GM10266 (cell line): ENCODE measurements around the gene JPT2.
"Not testable (repeated sequence)": the region's sequence is repeated elsewhere in the genome, so short reads cannot be mapped to it uniquely, and the experiment has no call there.

Source experiments
- DNase-seq: peaks from one replicate; pipeline ENCODE4 v3.0.0; 2012; ENCODE audit errors: extremely low spot score
- CTCF ChIP-seq: IDR thresholded peaks from 2 replicates; pipeline ENCODE4 v1.5.1; 2012; ENCODE audit warnings: mild to moderate bottlenecking, low read depth; ENCODE audit not compliant: control insufficient read depth, insufficient read depth; ENCODE audit errors: missing control alignments

Gene JPT2

DNA sequence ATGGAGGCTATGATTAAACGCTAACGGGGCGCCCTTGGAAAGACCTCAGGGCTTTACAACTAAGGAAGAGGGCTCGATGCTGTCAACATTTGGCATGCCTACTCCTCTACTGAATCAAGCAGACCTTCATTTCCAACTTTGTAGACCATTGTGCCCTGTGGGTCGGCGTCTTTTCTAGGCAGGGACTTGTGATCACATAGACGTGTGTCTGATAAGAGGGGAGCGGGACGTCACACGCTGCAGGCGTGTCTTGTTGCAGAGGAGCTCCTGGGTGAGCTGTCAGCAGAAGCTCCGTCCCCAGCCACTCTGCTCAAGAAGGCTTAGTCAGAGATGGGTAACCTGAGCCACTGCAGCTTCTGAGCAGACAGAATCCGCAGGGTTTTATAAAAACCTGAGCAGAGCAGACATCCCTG, 30.7 kb downstream of the JPT2 start:
- no peak for TF ChIP-seq CTCF

DNA sequence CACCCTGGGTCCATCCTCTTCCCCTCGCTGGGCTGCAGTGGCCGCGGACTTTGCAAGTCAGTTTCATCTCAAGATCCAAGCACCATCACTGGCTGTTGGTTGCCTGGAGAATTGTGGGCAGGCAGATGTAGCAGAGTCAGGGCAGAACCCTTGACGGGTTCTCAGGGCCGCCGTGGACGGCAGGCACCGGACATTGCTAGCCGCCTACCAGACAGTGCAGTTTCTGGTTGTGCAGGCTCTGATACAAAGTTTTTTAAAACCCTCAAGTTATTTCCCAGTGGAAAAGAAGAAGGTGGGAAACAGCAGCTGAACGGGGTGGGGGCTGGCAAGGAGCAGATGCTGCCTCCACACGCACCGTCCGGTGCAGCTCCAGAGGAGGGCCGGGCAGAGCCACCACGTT, 31.3 kb downstream of the JPT2 start:
- TF ChIP-seq CTCF, result no peak
- no peak for DNase-seq

More for the DNA sequence above, 30.7 kb downstream of the JPT2 start:
- no peak for DNase-seq

- TF ChIP-seq CTCF, result no peak
- no peak for DNase-seq
Observed at GRCh38 chr16:1710811-1711507, 32.9 kb downstream of the JPT2 start.

DNA sequence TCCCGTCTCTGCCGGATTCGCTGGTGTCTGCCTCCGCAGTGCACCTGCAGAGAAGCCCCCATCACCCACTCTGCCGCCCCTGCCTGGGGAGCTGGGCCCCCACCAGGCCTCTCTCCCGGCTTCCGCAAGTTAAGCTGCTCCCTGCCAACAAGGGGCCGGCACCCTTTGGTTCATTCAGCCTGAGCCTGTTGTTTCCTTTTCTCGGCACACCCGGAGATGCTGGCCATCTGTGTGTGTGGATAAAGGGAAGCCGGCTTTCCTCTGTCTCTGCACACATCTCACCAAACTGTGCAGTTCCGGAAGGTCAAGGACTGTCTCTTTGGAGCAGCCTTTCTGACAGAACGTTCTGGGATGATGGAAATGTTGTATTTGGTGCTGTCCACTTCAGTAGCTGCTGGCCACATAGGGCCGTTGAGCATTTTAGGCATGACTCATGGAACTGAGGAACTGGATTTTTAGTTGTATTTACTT, 34.7 kb downstream of the JPT2 start:
- DNase-seq, result no peak
- no peak for TF ChIP-seq CTCF

DNA sequence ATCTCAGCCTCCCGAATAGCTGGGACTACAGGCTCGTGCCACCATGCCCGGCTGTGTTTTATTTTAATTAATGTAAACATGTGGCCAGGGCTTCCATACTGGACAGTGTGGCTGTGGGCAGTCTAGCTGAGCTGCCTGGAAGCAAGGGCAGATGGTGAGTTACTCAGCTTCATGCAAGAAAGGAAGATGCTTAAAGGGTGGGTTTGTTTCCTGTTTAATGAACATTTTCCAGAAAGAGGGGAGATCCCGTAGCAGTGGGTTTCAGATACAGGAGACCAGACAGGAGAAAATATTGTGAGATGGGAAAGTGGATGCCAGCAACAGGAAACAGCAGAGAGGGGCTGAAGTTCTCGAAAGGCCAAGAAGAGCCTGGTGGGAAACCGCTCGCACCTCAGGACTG, 35.3 kb downstream of the JPT2 start:
- no peak for TF ChIP-seq CTCF
- DNase-seq, result no peak

GRCh38 chr16:1713933-1714332, 35.9 kb downstream of the JPT2 start:
- TF ChIP-seq CTCF, result no peak
- DNase-seq, result peak; percentile 66

DNA sequence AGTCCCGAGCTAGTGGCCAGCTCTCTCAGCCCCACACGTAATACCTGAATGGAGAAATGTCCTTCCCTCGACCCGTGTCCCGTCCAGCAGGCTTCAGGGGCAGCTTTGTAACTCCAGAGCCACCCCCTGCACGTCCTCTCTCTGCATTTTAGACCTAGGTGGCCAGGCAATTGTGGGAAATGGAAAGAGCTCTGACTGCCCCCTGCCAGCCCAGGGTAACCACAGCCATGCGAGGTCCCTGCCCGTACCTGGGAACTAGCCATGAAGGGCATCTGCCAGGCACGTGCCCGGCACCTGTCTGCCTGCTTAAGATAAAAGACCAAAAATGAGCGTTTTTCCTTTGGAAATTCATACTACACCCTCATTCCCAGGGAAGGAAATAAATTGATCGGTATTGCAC, 37.1 kb downstream of the JPT2 start:
- no peak for DNase-seq
- TF ChIP-seq CTCF, result no peak

DNA sequence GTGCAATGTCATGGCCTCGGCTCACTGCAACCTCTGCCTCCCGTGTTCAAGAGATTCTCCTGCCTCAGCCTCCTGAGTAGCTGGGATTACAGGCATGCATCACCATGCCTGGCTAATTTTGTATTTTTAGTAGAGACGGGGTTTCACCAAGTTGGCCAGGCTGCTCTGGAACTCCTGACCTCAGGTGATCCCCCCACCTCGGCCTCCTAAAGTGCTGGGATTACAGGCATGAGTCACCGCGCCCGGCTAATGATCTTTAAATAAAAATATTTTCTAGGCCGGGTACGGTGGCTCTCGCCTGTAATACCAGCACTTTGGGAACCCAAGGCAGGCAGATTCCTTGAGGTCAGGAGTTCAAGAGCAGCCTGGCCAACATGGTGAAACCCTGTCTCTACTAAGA, 40.2 kb downstream of the JPT2 start:
- not testable (repeated sequence) for DNase-seq

- not testable (repeated sequence) for DNase-seq
Observed at GRCh38 chr16:1719559-1720229, 41.6 kb downstream of the JPT2 start.
